Hematopoietic multipotent progenitor cell (in vitro differentiated cells): ENCODE data around the gene LPP. TPM values are rescaled to one million over a fixed set of nuclear protein-coding genes. Genes with fewer than 3 reads are reported as not detected.

ENCODE experiments used
- DNase-seq, 3 donors: peaks; one replicate each; pipeline ENCODE4 v3.0.0-alpha.2; 2011 to 2015; ENCODE audit warnings: low read depth in 2 of 3, low spot score in 2 of 3
- total RNA-seq: library from RNA; depleted of rRNA; stranded (reverse); fragments of >200 nt; gene quantifications from one replicate; pipeline ENCODE4 v1.2.3, GENCODE V29; 2012

LPP gene
- total RNA-seq, 1 donor = 11.6 TPM

- DNase-seq = no peak
Observed at GRCh38 chr3:188268336-188268735, 114.4 kb downstream of the LPP start.

- DNase-seq = no peak
Observed at GRCh38 chr3:188269040-188269439, 115.1 kb downstream of the LPP start.

- peak in 2 of 3 donors; percentile 9 to 37 for DNase-seq
Observed at GRCh38 chr3:188270423-188270972, 116.5 kb downstream of the LPP start.

GRCh38 chr3:188271226-188271914, 117.4 kb downstream of the LPP start:
- DNase-seq = no peak

- DNase-seq = peak in 1 of 3 donors; percentile 9
Observed at GRCh38 chr3:188272481-188273372, 118.8 kb downstream of the LPP start.

GRCh38 chr3:188274249-188274915, 120.4 kb downstream of the LPP start:
- DNase-seq = no peak

GRCh38 chr3:188276375-188276774, 122.4 kb downstream of the LPP start:
- no peak for DNase-seq

GRCh38 chr3:188278717-188279324, 124.9 kb downstream of the LPP start:
- no peak for DNase-seq

- no peak for DNase-seq
Observed at GRCh38 chr3:188279502-188280335, 125.8 kb downstream of the LPP start.

GRCh38 chr3:188280627-188281026, 126.7 kb downstream of the LPP start:
- no peak for DNase-seq

- DNase-seq = no peak
Observed at GRCh38 chr3:188282871-188283270, 128.9 kb downstream of the LPP start.

GRCh38 chr3:188283347-188283746, 129.4 kb downstream of the LPP start:
- DNase-seq = no peak

- DNase-seq = no peak
Observed at GRCh38 chr3:188284455-188285212, 130.7 kb downstream of the LPP start.

GRCh38 chr3:188286087-188286513, 132.1 kb downstream of the LPP start:
- DNase-seq = no peak

- DNase-seq = no peak
Observed at GRCh38 chr3:188287339-188287738, 133.4 kb downstream of the LPP start.

GRCh38 chr3:188287762-188288505, 134.0 kb downstream of the LPP start:
- no peak for DNase-seq

- no peak for DNase-seq
Observed at GRCh38 chr3:188292251-188292650, 138.3 kb downstream of the LPP start.

GRCh38 chr3:188292827-188293226, 138.9 kb downstream of the LPP start:
- DNase-seq = no peak
